Nephron progenitor cell (in vitro differentiated cells): ENCODE data around the gene ZNF774.

Source experiments
- DNase-seq: peaks from one replicate; pipeline ENCODE4 v3.0.0; 2021
- H3K27ac Mint-ChIP-seq: 2 replicates; pipeline ENCODE4 v1.8.0; 2021; ENCODE audit warnings: mild to moderate bottlenecking, moderate library complexity, mixed read lengths
- H3K27me3 Mint-ChIP-seq: 2 replicates; pipeline ENCODE4 v1.8.0; 2021; ENCODE audit warnings: mild to moderate bottlenecking, low read depth, mixed read lengths; ENCODE audit not compliant: poor library complexity
- H3K36me3 Mint-ChIP-seq: 2 replicates; pipeline ENCODE4 v1.8.0; 2021; ENCODE audit warnings: low read depth, mixed read lengths
- H3K4me1 Mint-ChIP-seq: 2 replicates; pipeline ENCODE4 v1.8.0; 2021; ENCODE audit warnings: mixed read lengths
- H3K4me3 Mint-ChIP-seq: 2 replicates; pipeline ENCODE4 v1.8.0; 2021; ENCODE audit warnings: mild to moderate bottlenecking, moderate library complexity, mixed read lengths
- H3K9me3 Mint-ChIP-seq: 2 replicates; pipeline ENCODE4 v1.8.0; 2021; ENCODE audit warnings: mild to moderate bottlenecking, moderate library complexity, mixed read lengths
- CTCF ChIP-seq: fragments of 200-600 bp; sonication (generic); IDR thresholded peaks from 2 replicates; pipeline ENCODE4 v1.5.0; 2021; ENCODE audit warnings: antibody characterized with exemption

Gene ZNF774

GRCh38 chr15:90400759-90401314 lies 48.8 kb downstream of the ZNF774 start:
- DNase-seq, result peak; percentile 38
- H3K9me3 Mint-ChIP-seq, result no peaks in the 10 kb centered on the region
- peaks cover 44% of the 10 kb centered on the region for H3K4me1 Mint-ChIP-seq
- peak overlapping the region; percentile 99 for H3K27ac Mint-ChIP-seq
- peaks cover 11% of the 10 kb centered on the region for H3K36me3 Mint-ChIP-seq
- peaks cover 2% of the 10 kb centered on the region for H3K27me3 Mint-ChIP-seq
- no peak for TF ChIP-seq CTCF
- peak overlapping the region; percentile 70 for H3K4me3 Mint-ChIP-seq

- no peaks in the 10 kb centered on the region for H3K9me3 Mint-ChIP-seq
- peaks cover 5% of the 10 kb centered on the region for H3K36me3 Mint-ChIP-seq
- TF ChIP-seq CTCF, result no peak
- DNase-seq, result no peak
- H3K4me1 Mint-ChIP-seq, result peaks cover 49% of the 10 kb centered on the region
- H3K27me3 Mint-ChIP-seq, result peaks cover 2% of the 10 kb centered on the region
- H3K27ac Mint-ChIP-seq, result peak overlapping the region; percentile 99
- H3K4me3 Mint-ChIP-seq, result peak overlapping the region; percentile 70
Measured at GRCh38 chr15:90401495-90401894, 49.4 kb downstream of the ZNF774 start.

- Mint-ChIP-seq H3K9me3 (no peaks in the 10 kb centered on the region), H3K36me3 (peaks cover 5% of the 10 kb centered on the region), H3K27me3 (no peaks in the 10 kb centered on the region), H3K4me3 (peak overlapping the region; percentile 33), H3K27ac (peak overlapping the region; percentile 99), H3K4me1 (peaks cover 56% of the 10 kb centered on the region)
- TF ChIP-seq CTCF, result no peak
- DNase-seq, result no peak
Measured at GRCh38 chr15:90402223-90402622, 50.1 kb downstream of the ZNF774 start.

- Mint-ChIP-seq H3K4me1 (peaks cover 56% of the 10 kb centered on the region), H3K27ac (peak overlapping the region; percentile 99), H3K27me3 (no peaks in the 10 kb centered on the region)
Measured at GRCh38 chr15:90402767-90403166, 50.7 kb downstream of the ZNF774 start.

GRCh38 chr15:90405055-90405607 lies 53.0 kb downstream of the ZNF774 start:
- DNase-seq, result no peak
- H3K4me1 Mint-ChIP-seq, result peaks cover 45% of the 10 kb centered on the region
- peaks cover 21% of the 10 kb centered on the region for H3K36me3 Mint-ChIP-seq
- H3K27ac Mint-ChIP-seq, result peak overlapping the region; percentile 54
- no peak overlapping the region for H3K4me3 Mint-ChIP-seq
- H3K27me3 Mint-ChIP-seq, result peaks cover 3% of the 10 kb centered on the region
- TF ChIP-seq CTCF, result no peak
- H3K9me3 Mint-ChIP-seq, result peaks cover 12% of the 10 kb centered on the region

More at GRCh38 chr15:90402767-90403166, 50.7 kb downstream of the ZNF774 start:
- H3K36me3 Mint-ChIP-seq, result peaks cover 5% of the 10 kb centered on the region
- no peak overlapping the region for H3K4me3 Mint-ChIP-seq
- DNase-seq, result no peak
- no peaks in the 10 kb centered on the region for H3K9me3 Mint-ChIP-seq
- TF ChIP-seq CTCF, result no peak

GRCh38 chr15:90407336-90407735 lies 55.3 kb downstream of the ZNF774 start:
- H3K36me3 Mint-ChIP-seq, result peaks cover 25% of the 10 kb centered on the region
- no peak for DNase-seq
- no peak overlapping the region for H3K4me3 Mint-ChIP-seq
- H3K27ac Mint-ChIP-seq, result no peak overlapping the region
- H3K27me3 Mint-ChIP-seq, result peaks cover 3% of the 10 kb centered on the region
- no peak for TF ChIP-seq CTCF
- peaks cover 23% of the 10 kb centered on the region for H3K4me1 Mint-ChIP-seq
- peaks cover 13% of the 10 kb centered on the region for H3K9me3 Mint-ChIP-seq
